GM06990 (cell line): Measurements from ENCODE around the gene UST.

Experiments
- DNase-seq: peaks from one replicate; pipeline ENCODE4 v3.0.0-alpha.2; 2011; ENCODE audit not compliant: insufficient read length; ENCODE audit errors: extremely low read depth
- H3K27me3 ChIP-seq: replicated peaks from 2 replicates; pipeline ENCODE4 v1.6.0; 2011; ENCODE audit warnings: low read length; ENCODE audit not compliant: control insufficient read depth, insufficient read depth
- H3K36me3 ChIP-seq: 2 replicates; pipeline ENCODE4 v1.5.1; 2011; ENCODE audit warnings: low read length; ENCODE audit not compliant: control insufficient read depth, insufficient read depth
- H3K4me3 ChIP-seq: replicated peaks from 2 replicates; pipeline ENCODE4 v1.5.1; 2011; ENCODE audit warnings: low read depth, mild to moderate bottlenecking, control low read depth, low read length
- TF ChIP-seq, protein P1 (sequence below): IDR thresholded peaks from 2 replicates; pipeline ENCODE4 v1.5.1; 2011; ENCODE audit warnings: low read length, control low read depth, mild to moderate bottlenecking, inconsistent platforms; ENCODE audit not compliant: insufficient read depth, poor library complexity, severe bottlenecking

The UST gene

DNA sequence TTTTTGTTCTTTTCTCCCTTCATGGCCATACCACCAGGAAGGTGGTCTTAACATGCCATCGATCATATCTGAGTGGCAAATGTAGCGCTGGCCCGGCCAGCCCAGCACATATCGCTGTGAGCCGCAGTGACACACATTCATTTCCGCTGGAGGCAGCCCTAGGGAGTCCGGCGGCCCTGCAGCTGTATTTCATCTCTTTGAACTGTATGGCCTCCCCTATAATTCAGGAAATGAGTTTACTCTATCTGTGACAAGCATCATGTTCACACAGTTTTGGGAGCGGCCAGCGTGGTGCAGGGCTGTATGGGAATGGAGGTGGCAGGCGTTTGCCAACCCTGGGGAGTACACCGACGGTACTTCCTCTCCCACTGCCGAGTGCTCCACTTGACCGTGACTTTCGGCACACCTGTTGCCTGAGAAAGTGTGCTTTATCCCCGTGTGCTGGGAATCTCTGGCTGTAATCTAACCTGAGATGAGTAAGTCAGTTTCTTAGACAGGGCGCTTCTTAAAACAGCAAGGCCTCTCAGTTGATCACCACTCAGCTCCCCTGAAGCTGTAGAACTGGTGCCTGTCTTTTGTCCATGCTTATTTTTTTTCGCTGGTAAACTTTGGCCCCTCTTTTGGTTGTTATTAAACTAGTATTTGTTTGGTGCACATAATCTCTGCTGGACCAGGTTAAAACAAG lies 313.6 kb downstream of the UST start:
- no peaks in the 10 kb centered on the region for H3K36me3 ChIP-seq
- no peak overlapping the region for H3K4me3 ChIP-seq
- TF ChIP-seq, protein P1, sequence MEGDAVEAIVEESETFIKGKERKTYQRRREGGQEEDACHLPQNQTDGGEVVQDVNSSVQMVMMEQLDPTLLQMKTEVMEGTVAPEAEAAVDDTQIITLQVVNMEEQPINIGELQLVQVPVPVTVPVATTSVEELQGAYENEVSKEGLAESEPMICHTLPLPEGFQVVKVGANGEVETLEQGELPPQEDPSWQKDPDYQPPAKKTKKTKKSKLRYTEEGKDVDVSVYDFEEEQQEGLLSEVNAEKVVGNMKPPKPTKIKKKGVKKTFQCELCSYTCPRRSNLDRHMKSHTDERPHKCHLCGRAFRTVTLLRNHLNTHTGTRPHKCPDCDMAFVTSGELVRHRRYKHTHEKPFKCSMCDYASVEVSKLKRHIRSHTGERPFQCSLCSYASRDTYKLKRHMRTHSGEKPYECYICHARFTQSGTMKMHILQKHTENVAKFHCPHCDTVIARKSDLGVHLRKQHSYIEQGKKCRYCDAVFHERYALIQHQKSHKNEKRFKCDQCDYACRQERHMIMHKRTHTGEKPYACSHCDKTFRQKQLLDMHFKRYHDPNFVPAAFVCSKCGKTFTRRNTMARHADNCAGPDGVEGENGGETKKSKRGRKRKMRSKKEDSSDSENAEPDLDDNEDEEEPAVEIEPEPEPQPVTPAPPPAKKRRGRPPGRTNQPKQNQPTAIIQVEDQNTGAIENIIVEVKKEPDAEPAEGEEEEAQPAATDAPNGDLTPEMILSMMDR: no peak
- peak; percentile 78 for DNase-seq
- no peaks in the 10 kb centered on the region for H3K27me3 ChIP-seq

DNA sequence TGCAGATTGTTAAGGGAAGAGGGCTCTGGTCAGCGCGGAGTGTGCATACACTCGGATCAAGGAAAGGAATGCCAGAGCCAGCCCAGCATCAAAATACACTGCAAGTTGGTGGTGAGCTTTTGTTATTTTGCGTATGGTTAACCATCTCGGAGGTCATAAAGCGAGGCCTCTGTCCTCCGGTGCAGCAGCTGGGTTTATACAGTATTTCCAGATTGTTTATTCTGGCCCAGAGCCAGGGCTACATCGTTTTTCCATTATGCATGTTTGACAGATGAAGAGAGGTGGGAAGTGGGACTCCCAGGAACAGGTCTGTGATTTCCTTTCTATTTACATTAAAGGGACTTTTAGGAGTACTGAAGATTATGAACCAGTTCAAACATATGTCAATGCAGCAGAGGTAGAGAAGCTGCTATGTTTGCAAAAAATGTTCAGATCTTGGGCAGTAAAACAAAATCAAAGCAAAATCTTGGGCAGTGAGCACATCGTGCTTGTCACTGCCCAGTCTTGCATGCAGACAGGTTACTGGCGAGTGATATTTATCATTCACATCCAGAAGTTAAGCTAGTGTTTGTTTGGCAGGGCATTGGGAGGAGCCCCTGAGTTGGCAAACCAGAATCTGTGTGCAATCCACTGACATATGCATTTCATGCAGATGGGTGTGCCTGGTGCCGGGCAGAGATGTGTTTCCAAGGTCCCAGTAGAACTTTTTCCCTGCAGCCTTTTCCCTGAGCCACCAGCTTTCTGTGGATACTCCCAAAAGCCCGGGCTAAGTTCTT lies 314.3 kb downstream of the UST start:
- no peaks in the 10 kb centered on the region for H3K36me3 ChIP-seq
- no peaks in the 10 kb centered on the region for H3K27me3 ChIP-seq
- no peak for DNase-seq
- TF ChIP-seq, protein P1: no peak
- no peak overlapping the region for H3K4me3 ChIP-seq

DNA sequence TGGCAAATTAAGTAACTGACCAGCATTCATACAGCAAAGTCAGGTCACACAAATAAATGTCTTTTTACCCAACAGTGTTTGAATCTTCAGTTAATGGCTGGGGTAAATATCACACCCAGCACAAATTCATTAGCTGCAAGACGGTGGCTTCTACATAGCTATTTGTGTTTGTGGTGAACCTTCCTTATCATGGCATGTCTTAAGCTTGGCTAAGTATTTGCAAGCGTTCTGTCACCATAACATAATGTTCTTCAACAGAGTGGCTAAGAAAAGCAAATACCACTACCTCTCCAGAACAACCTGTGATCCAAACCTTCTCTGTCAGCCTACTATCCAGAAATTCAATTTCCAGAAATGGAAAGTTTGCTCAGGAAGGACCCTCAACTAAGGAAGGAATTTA lies 315.1 kb downstream of the UST start:
- no peak for DNase-seq
- Histone ChIP-seq H3K4me3 (no peak overlapping the region), H3K36me3 (no peaks in the 10 kb centered on the region), H3K27me3 (no peaks in the 10 kb centered on the region)
- TF ChIP-seq, protein P1: no peak

DNA sequence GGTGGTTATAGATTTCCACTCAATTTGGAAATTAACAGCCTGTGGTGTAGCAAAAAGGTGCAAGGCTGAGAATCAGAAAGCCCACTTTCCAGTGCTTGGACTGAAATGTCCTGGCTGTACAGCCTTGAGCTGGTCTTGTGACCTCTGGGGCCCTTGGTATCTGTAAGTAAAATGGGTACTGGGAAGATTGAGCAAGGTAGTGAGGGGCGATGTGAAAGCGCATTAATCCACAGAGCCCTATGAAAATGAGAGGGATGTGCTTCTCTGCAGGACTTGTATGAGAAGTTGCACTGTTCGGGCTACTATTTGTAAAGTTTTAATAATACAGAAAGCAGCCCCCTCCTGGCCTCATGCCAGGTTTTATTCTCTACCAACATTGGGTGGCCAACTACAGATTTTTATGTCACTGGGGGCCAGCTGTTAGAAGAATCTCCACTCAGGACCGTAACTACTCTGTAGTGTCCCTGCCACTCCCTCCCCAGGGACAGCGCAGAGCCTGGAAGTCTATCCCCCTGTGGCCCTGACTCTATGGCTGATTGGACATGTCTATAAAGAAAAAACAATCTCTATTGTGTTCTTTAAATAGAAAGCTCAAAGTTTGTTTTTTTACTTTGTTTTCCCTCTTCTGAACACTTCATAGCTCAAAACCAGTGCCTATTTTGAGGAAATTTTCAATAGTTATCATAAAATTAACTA lies 316.0 kb downstream of the UST start:
- H3K27me3 ChIP-seq: no peaks in the 10 kb centered on the region
- no peak overlapping the region for H3K4me3 ChIP-seq

DNA sequence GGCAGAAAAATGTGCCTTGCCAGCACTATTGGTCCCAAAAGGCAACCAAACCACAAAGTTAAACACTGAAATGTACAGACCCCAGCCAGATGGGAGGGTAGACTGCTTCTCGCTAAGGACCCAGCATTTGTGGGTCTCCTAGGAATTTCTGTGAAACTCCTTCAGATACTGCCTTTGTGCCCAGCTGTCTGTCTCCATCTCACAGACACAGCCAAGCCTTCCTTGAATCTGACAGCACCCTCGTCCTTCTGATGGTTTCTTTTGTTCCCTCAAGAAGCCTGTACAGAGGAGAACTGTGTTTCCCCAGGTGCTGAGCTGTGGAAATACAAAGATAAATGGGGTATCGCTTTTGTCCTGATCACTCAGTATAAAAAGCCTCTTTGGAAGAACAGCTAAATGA lies 316.6 kb downstream of the UST start:
- no peaks in the 10 kb centered on the region for H3K36me3 ChIP-seq
- TF ChIP-seq, protein P1: no peak
- DNase-seq: no peak
- H3K4me3 ChIP-seq: no peak overlapping the region
- H3K27me3 ChIP-seq: no peaks in the 10 kb centered on the region

More for the DNA sequence above, 316.0 kb downstream of the UST start:
- TF ChIP-seq, protein P1: no peak
- no peak for DNase-seq
- H3K36me3 ChIP-seq: no peaks in the 10 kb centered on the region
